KOPT-K1 (cell line): ENCODE data around the gene HNF4A.

ENCODE experiments used
- H3K27ac ChIP-seq: fragments of 200-600 bp; sonication (generic); 2 replicates; pipeline ENCODE4 v1.5.1; 2016; ENCODE audit warnings: antibody characterized with exemption, mild to moderate bottlenecking, low read depth, low read length; ENCODE audit not compliant: poor library complexity, severe bottlenecking
- H3K36me3 ChIP-seq: fragments of 200-600 bp; sonication (generic); 2 replicates; pipeline ENCODE4 v1.5.1; 2017; ENCODE audit warnings: antibody characterized with exemption, mild to moderate bottlenecking, low read length, moderate library complexity; ENCODE audit not compliant: insufficient read depth
- H3K9me3 ChIP-seq: fragments of 200-600 bp; sonication (generic); 2 replicates; pipeline ENCODE4 v1.5.1; 2017; ENCODE audit warnings: antibody characterized with exemption, low read length, mild to moderate bottlenecking; ENCODE audit not compliant: insufficient read depth, poor library complexity, severe bottlenecking

Gene HNF4A

GRCh38 chr20:44430270-44431065 lies 75.0 kb downstream of the HNF4A start:
- no peaks in the 10 kb centered on the region for H3K36me3 ChIP-seq
- H3K9me3 ChIP-seq, result no peaks in the 10 kb centered on the region
- no peak overlapping the region for H3K27ac ChIP-seq

- Histone ChIP-seq H3K36me3 (no peaks in the 10 kb centered on the region), H3K9me3 (no peaks in the 10 kb centered on the region), H3K27ac (no peak overlapping the region)
Measured at GRCh38 chr20:44431118-44431501, 75.6 kb downstream of the HNF4A start.

- Histone ChIP-seq H3K9me3 (no peaks in the 10 kb centered on the region), H3K36me3 (no peaks in the 10 kb centered on the region), H3K27ac (no peak overlapping the region)
Measured at GRCh38 chr20:44431502-44432234, 76.2 kb downstream of the HNF4A start.

- Histone ChIP-seq H3K27ac (no peak overlapping the region), H3K9me3 (no peaks in the 10 kb centered on the region), H3K36me3 (no peaks in the 10 kb centered on the region)
Measured at GRCh38 chr20:44432618-44433577, 77.4 kb downstream of the HNF4A start.

- Histone ChIP-seq H3K36me3 (no peaks in the 10 kb centered on the region), H3K9me3 (no peaks in the 10 kb centered on the region), H3K27ac (no peak overlapping the region)
Measured at GRCh38 chr20:44433751-44434538, 78.4 kb downstream of the HNF4A start.

- H3K27ac ChIP-seq, result no peak overlapping the region
- H3K36me3 ChIP-seq, result no peaks in the 10 kb centered on the region
- no peaks in the 10 kb centered on the region for H3K9me3 ChIP-seq
Measured at GRCh38 chr20:44435630-44436335, 80.3 kb downstream of the HNF4A start.

- no peak overlapping the region for H3K27ac ChIP-seq
- H3K36me3 ChIP-seq, result no peaks in the 10 kb centered on the region
- H3K9me3 ChIP-seq, result no peaks in the 10 kb centered on the region
Measured at GRCh38 chr20:44436393-44436792, 80.9 kb downstream of the HNF4A start.

- no peaks in the 10 kb centered on the region for H3K36me3 ChIP-seq
- no peaks in the 10 kb centered on the region for H3K9me3 ChIP-seq
- no peak overlapping the region for H3K27ac ChIP-seq
Measured at GRCh38 chr20:44437497-44437896, 82.0 kb downstream of the HNF4A start.

GRCh38 chr20:44438782-44439181 lies 83.3 kb downstream of the HNF4A start:
- Histone ChIP-seq H3K36me3 (no peaks in the 10 kb centered on the region), H3K9me3 (no peaks in the 10 kb centered on the region), H3K27ac (no peak overlapping the region)

GRCh38 chr20:44439318-44439717 lies 83.8 kb downstream of the HNF4A start:
- Histone ChIP-seq H3K27ac (no peak overlapping the region), H3K36me3 (no peaks in the 10 kb centered on the region), H3K9me3 (no peaks in the 10 kb centered on the region)

GRCh38 chr20:44442298-44443070 lies 87.0 kb downstream of the HNF4A start:
- no peak overlapping the region for H3K27ac ChIP-seq
- H3K36me3 ChIP-seq, result no peaks in the 10 kb centered on the region

GRCh38 chr20:44445742-44446710 lies 90.5 kb downstream of the HNF4A start:
- no peak overlapping the region for H3K27ac ChIP-seq
- no peaks in the 10 kb centered on the region for H3K9me3 ChIP-seq
- H3K36me3 ChIP-seq, result no peaks in the 10 kb centered on the region

More at GRCh38 chr20:44442298-44443070, 87.0 kb downstream of the HNF4A start:
- H3K9me3 ChIP-seq, result no peaks in the 10 kb centered on the region
